Measurements from ENCODE around the gene TRAK2.
A peak's percentile ranks its signal among the peaks of the same experiment; 100 is the strongest.

Gene TRAK2

DNA sequence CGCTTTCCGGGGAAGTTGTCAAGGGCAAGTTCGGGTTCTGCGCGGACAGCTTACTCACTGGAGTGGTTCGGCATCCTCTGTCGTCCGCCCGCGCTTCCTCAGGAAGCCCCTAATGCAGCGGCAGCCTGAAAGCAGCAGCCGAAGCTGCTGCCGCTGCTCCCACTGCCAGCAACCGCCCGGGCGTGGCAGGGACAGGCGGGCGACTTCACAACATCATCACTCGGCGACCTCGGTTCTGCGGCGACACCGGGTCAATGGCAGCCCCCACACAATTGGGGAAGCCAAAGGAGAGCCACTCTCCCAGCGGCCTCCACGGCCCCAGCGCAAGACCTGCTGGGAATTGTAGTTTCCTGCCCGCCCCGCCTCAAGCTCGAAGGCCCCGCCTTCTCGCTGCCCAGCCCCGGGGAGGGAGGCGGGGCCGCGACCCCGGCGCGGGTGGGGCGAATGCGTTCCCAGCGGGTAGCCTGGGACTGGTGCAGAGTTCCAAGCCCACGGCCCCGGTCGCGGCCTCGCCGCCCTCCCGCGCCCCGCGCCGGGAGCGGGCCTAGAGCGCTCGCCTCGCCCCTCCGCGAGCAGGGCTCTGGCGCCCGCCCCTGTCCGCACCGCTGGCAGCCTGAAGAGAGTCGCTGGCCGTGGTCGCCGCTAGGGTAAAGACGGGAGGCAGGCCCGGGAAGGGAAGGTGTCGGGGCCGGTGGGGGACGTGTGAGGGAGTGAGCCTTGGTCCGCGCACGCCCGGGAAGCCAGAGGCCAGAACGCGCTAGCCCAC lies at the start of gene TRAK2, which contains the start of gene STRADB:
Gene TRAK2 (minus strand): TSS at position 167 of the 766 bp plus-strand sequence. CDS start 30,951 bp downstream, outside the sequence.
Gene STRADB (plus strand): TSS at position 449 of the 766 bp plus-strand sequence. CDS start 3,101 bp downstream, outside the sequence.
- no peaks in the 10 kb centered on the region for H3K9me3 ChIP-seq (ENCODE audit: low read length)
- peak within 1 kb of the TSS; percentile 83 for H3K4me2 ChIP-seq (ENCODE audit: low read length)
- H3K27me3 ChIP-seq (ENCODE audit: insufficient read depth, low read length): no peaks in the 10 kb centered on the region
- H2AFZ ChIP-seq (ENCODE audit: low read length): peak within 1 kb of the TSS; percentile 90
- H3K9ac ChIP-seq (ENCODE audit: low read length): peak within 1 kb of the TSS; percentile 97
- no peaks in the 10 kb centered on the region for H3K9me2 ChIP-seq (ENCODE audit: low read depth, low read length)
- peaks cover 12% of the 10 kb centered on the region for H3K4me1 ChIP-seq (ENCODE audit: insufficient read depth, low read length, severe bottlenecking)
- H3K4me3 ChIP-seq (ENCODE audit: low read depth, low read length, poor library complexity, severe bottlenecking): peak within 1 kb of the TSS; percentile 100
- TF ChIP-seq CTCF (IDR thresholded peaks at IDR 0.05; ENCODE audit: low read length) (no peak), EZH2 (IDR thresholded peaks at IDR 0.05; ENCODE audit: borderline replicate concordance, low read length) (no peak)
- H4K20me1 ChIP-seq (ENCODE audit: insufficient read depth, low read length): no peaks in the 10 kb centered on the region
- H3K79me2 ChIP-seq (ENCODE audit: insufficient read depth, low read length): no peaks in the 10 kb centered on the region; the same call in 1 of the 2 replicates
- H3K27ac ChIP-seq (ENCODE audit: low read depth, low read length, poor library complexity, severe bottlenecking): peak within 1 kb of the TSS; percentile 14
- H3K36me3 ChIP-seq (ENCODE audit: insufficient read depth, low read length): no peaks in the 10 kb centered on the region
- no peaks in the 10 kb centered on the region for H3F3A ChIP-seq (ENCODE audit: insufficient read depth, low read length)

GRCh38 chr2:201500534-201500933 lies 49.3 kb upstream of the TRAK2 start:
- H3K4me2 ChIP-seq (ENCODE audit: low read length): no peak overlapping the region
- no peak overlapping the region for H2AFZ ChIP-seq (ENCODE audit: low read length)
- no peaks in the 10 kb centered on the region for H3K27me3 ChIP-seq (ENCODE audit: insufficient read depth, low read length)
- no peaks in the 10 kb centered on the region for H3K4me1 ChIP-seq (ENCODE audit: insufficient read depth, low read length, severe bottlenecking)
- peaks cover 3% of the 10 kb centered on the region; the same call in 1 of the 2 replicates for H3K9me3 ChIP-seq (ENCODE audit: low read length)
- H3K9me2 ChIP-seq (ENCODE audit: low read depth, low read length): no peaks in the 10 kb centered on the region
- H3K9ac ChIP-seq (ENCODE audit: low read length): no peak overlapping the region
- H4K20me1 ChIP-seq (ENCODE audit: insufficient read depth, low read length): no peaks in the 10 kb centered on the region
- no peaks in the 10 kb centered on the region for H3K79me2 ChIP-seq (ENCODE audit: insufficient read depth, low read length)
- H3K4me3 ChIP-seq (ENCODE audit: low read depth, low read length, poor library complexity, severe bottlenecking): no peak overlapping the region
- no peaks in the 10 kb centered on the region for H3K36me3 ChIP-seq (ENCODE audit: insufficient read depth, low read length)
- H3K27ac ChIP-seq (ENCODE audit: low read depth, low read length, poor library complexity, severe bottlenecking): no peak overlapping the region
- TF ChIP-seq EZH2 (IDR thresholded peaks at IDR 0.05; ENCODE audit: borderline replicate concordance, low read length): no peak
- TF ChIP-seq CTCF (IDR thresholded peaks at IDR 0.05; ENCODE audit: low read length): no peak
- H3F3A ChIP-seq (ENCODE audit: insufficient read depth, low read length): no peaks in the 10 kb centered on the region

- no peaks in the 10 kb centered on the region for H4K20me1 ChIP-seq (ENCODE audit: insufficient read depth, low read length)
- no peak overlapping the region for H3K4me3 ChIP-seq (ENCODE audit: low read depth, low read length, poor library complexity, severe bottlenecking)
- H3K9me3 ChIP-seq (ENCODE audit: low read length): no peaks in the 10 kb centered on the region
- TF ChIP-seq CTCF (IDR thresholded peaks at IDR 0.05; ENCODE audit: low read length) (no peak), EZH2 (IDR thresholded peaks at IDR 0.05; ENCODE audit: borderline replicate concordance, low read length) (no peak)
- H3K4me2 ChIP-seq (ENCODE audit: low read length): no peak overlapping the region
- no peaks in the 10 kb centered on the region for H3K27me3 ChIP-seq (ENCODE audit: insufficient read depth, low read length)
- H3K9me2 ChIP-seq (ENCODE audit: low read depth, low read length): no peaks in the 10 kb centered on the region
- H3K79me2 ChIP-seq (ENCODE audit: insufficient read depth, low read length): no peaks in the 10 kb centered on the region
- H3K4me1 ChIP-seq (ENCODE audit: insufficient read depth, low read length, severe bottlenecking): no peaks in the 10 kb centered on the region
- H2AFZ ChIP-seq (ENCODE audit: low read length): no peak overlapping the region
- no peak overlapping the region for H3K27ac ChIP-seq (ENCODE audit: low read depth, low read length, poor library complexity, severe bottlenecking)
- no peak overlapping the region for H3K9ac ChIP-seq (ENCODE audit: low read length)
- H3K36me3 ChIP-seq (ENCODE audit: insufficient read depth, low read length): no peaks in the 10 kb centered on the region
- H3F3A ChIP-seq (ENCODE audit: insufficient read depth, low read length): no peaks in the 10 kb centered on the region
These were observed 45.5 kb upstream of the TRAK2 start for GRCh38 chr2:201496785-201497184.

All from OCI-LY1 (cell line).